ENCODE results near the gene MAZ.

DNA sequence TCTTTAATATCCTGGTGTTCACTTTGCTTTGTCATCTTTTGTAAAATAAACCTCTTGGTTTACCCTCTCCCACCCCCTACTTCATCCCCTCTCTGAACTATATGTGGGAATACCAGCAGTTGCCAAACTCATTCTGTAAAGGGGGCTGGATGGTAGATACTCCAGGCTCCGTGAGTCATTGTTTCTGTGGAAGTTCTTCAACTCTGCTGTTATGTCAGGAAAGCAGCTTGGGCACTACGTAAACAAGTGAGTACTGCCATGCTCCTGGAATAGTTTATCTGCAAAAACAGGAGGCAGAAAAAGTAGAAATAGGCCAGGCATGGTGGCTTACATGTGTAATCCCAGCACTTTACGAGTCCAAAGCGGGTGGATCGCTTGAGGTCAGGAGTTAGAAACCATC is 31.5 kb downstream of the MAZ start:
- TF ChIP-seq ZNF274 (IDR thresholded peaks at IDR 0.05; ENCODE audit: low read depth, low read length): no peak
- TF ChIP-seq, protein P1, sequence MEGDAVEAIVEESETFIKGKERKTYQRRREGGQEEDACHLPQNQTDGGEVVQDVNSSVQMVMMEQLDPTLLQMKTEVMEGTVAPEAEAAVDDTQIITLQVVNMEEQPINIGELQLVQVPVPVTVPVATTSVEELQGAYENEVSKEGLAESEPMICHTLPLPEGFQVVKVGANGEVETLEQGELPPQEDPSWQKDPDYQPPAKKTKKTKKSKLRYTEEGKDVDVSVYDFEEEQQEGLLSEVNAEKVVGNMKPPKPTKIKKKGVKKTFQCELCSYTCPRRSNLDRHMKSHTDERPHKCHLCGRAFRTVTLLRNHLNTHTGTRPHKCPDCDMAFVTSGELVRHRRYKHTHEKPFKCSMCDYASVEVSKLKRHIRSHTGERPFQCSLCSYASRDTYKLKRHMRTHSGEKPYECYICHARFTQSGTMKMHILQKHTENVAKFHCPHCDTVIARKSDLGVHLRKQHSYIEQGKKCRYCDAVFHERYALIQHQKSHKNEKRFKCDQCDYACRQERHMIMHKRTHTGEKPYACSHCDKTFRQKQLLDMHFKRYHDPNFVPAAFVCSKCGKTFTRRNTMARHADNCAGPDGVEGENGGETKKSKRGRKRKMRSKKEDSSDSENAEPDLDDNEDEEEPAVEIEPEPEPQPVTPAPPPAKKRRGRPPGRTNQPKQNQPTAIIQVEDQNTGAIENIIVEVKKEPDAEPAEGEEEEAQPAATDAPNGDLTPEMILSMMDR (IDR thresholded peaks at IDR 0.05 in 2 of 3, conservative IDR thresholded peaks at IDR 0.05 in 1 of 3; ENCODE audit: borderline replicate concordance in 1 of 3, insufficient read depth in 1 of 3, low read depth in 2 of 3, low read length in 2 of 3): no peak
- no peak for TF ChIP-seq POLR2A (IDR thresholded peaks at IDR 0.05; ENCODE audit: borderline replicate concordance, extremely low read depth, insufficient read depth, insufficient read length)
- TF ChIP-seq EZH2 (IDR thresholded peaks at IDR 0.05): no peak
- no peak for TF ChIP-seq CEBPB (IDR thresholded peaks at IDR 0.05; ENCODE audit: low read depth)
- no peak for TF ChIP-seq ZFX (IDR thresholded peaks at IDR 0.05)
- no peak for TF ChIP-seq EGR1 (IDR thresholded peaks at IDR 0.05; ENCODE audit: low read depth)
- TF ChIP-seq YY1 (IDR thresholded peaks at IDR 0.05; ENCODE audit: extremely low read depth, insufficient replicate concordance, low read depth, low read length): no peak
- TF ChIP-seq, protein P2, sequence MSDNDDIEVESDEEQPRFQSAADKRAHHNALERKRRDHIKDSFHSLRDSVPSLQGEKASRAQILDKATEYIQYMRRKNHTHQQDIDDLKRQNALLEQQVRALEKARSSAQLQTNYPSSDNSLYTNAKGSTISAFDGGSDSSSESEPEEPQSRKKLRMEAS (IDR thresholded peaks at IDR 0.05): no peak
- TF ChIP-seq POLR2AphosphoS5 (IDR thresholded peaks at IDR 0.05; ENCODE audit: low read depth, low read length): no peak
